Umbilical cord (tissue), 2 donors: ENCODE results near the gene YEATS2. TPM values are rescaled to one million over a fixed set of nuclear protein-coding genes. Genes with fewer than 3 reads are reported as not detected.

Experiments
- DNase-seq: peaks from one replicate; pipeline ENCODE4 v3.0.0-alpha.2; 2015; ENCODE audit warnings: low spot score
- total RNA-seq: library from RNA; depleted of rRNA; stranded (reverse); fragments of >200 nt; gene quantifications from one replicate; pipeline ENCODE4 v1.2.3, GENCODE V29; 2014; ENCODE audit warnings: low replicate concordance; ENCODE audit not compliant: insufficient read depth

YEATS2 gene
- total RNA-seq, 1 donor from 2014 or later, result 25.3 TPM

- no peak for DNase-seq
Observed at GRCh38 chr3:183811638-183812037, 114.0 kb downstream of the YEATS2 start.

- peak; percentile 16 for DNase-seq
Observed at GRCh38 chr3:183812761-183813445, 115.3 kb downstream of the YEATS2 start.

- DNase-seq, result no peak
Observed at GRCh38 chr3:183814240-183814639, 116.6 kb downstream of the YEATS2 start.

- DNase-seq, result no peak
Observed at GRCh38 chr3:183815563-183815940, 118.0 kb downstream of the YEATS2 start.

- DNase-seq, result no peak
Observed at GRCh38 chr3:183815951-183816475, 118.4 kb downstream of the YEATS2 start.

- no peak for DNase-seq
Observed at GRCh38 chr3:183816681-183817510, 119.3 kb downstream of the YEATS2 start.

GRCh38 chr3:183817639-183818038, 120.0 kb downstream of the YEATS2 start:
- DNase-seq, result no peak

- DNase-seq, result no peak
Observed at GRCh38 chr3:183818041-183818620, 120.5 kb downstream of the YEATS2 start.

GRCh38 chr3:183818706-183819624, 121.4 kb downstream of the YEATS2 start:
- no peak for DNase-seq

GRCh38 chr3:183819831-183820230, 122.2 kb downstream of the YEATS2 start:
- DNase-seq, result no peak

GRCh38 chr3:183822631-183823030, 125.0 kb downstream of the YEATS2 start:
- no peak for DNase-seq

GRCh38 chr3:183823963-183824362, 126.4 kb downstream of the YEATS2 start:
- DNase-seq, result no peak

GRCh38 chr3:183824761-183825455, 127.3 kb downstream of the YEATS2 start:
- DNase-seq, result no peak

- DNase-seq, result peak; percentile 33
Observed at GRCh38 chr3:183825456-183826161, 128.0 kb downstream of the YEATS2 start, which contains the start of gene MAP6D1. MAP6D1 (minus strand) TSS chr3:183825577; CDS start chr3:183825547, 30 bp downstream.

- DNase-seq, result no peak
Observed at GRCh38 chr3:183826448-183827250, 129.1 kb downstream of the YEATS2 start.

- no peak for DNase-seq
Observed at GRCh38 chr3:183827809-183828537, 130.4 kb downstream of the YEATS2 start.

GRCh38 chr3:183828538-183828870, 130.9 kb downstream of the YEATS2 start:
- DNase-seq, result no peak

GRCh38 chr3:183829466-183829865, 131.9 kb downstream of the YEATS2 start:
- no peak for DNase-seq
